ENCODE results near the gene TEX2.

GRCh38 chr17:64155129-64155528 lies 107.9 kb downstream of the TEX2 start:
- TF ChIP-seq POLR2A (IDR thresholded peaks at IDR 0.05) (no peak), CTCF (IDR thresholded peaks at IDR 0.05) (no peak)
